ENCODE measurements around the gene ADGRD2.

GRCh38 chr9:124426361-124426760, 23.9 kb upstream of the ADGRD2 start:
- TF ChIP-seq CTCF (IDR thresholded peaks at IDR 0.05) (no peak), POLR2A (IDR thresholded peaks at IDR 0.05) (no peak)

All from thyroid gland (tissue), 4 donors.